PC-3 (cell line): Measurements from ENCODE around the gene SLC11A2. TPM values are rescaled to one million over a fixed set of nuclear protein-coding genes. Genes with fewer than 3 reads are reported as not detected.

Source experiments
- ATAC-seq: fragments of 200-7000 bp; cut with Tn5 transposase; 2 replicates; pipeline ENCODE4 v1.9.1; 2020; ENCODE audit warnings: mild to moderate bottlenecking, moderate library complexity
- BruUV-seq: library from RNA; stranded (reverse); fragments of 400-500 nt; replicated peaks from 2 replicates; lab custom pipeline; 2021; lab: Mats Ljungman, UMichigan
- CTCF ChIA-PET: fragments of 300-600 bp; sonication (Branson Sonifier 250); formaldehyde crosslinking; loops from one replicate; lab custom pipeline; 2022; ENCODE audit warnings: antibody characterized with exemption; lab: Charles Lee
- POLR2A ChIA-PET: fragments of 300-600 bp; sonication (Branson Sonifier 250); formaldehyde crosslinking; loops from one replicate; lab custom pipeline; 2022; ENCODE audit warnings: antibody characterized with exemption; ENCODE audit not compliant: unreplicated experiment; lab: Charles Lee
- DNase-seq: peaks from one replicate; pipeline ENCODE4 v3.0.0-alpha.2; 2015
- H2AFZ ChIP-seq: fragments of 300-600 bp; sonication (generic); 2 replicates; pipeline ENCODE4 v1.6.0; 2016; ENCODE audit warnings: antibody characterized with exemption, low read length
- H3F3A ChIP-seq: fragments of 300-600 bp; sonication (generic); one replicate; pipeline ENCODE4 v1.6.0; 2017; ENCODE audit warnings: antibody characterized with exemption, low read length, control low read depth, mild to moderate bottlenecking; ENCODE audit not compliant: unreplicated experiment
- H3K27ac ChIP-seq: fragments of 300-600 bp; sonication (generic); 2 replicates; pipeline ENCODE4 v1.5.1; 2016; ENCODE audit warnings: mild to moderate bottlenecking, low read length
- H3K27me3 ChIP-seq: fragments of 300-600 bp; sonication (generic); 2 replicates; pipeline ENCODE4 v1.6.1; 2016; ENCODE audit warnings: low read length, mixed read lengths
- H3K36me3 ChIP-seq: fragments of 300-600 bp; sonication (generic); 2 replicates; pipeline ENCODE4 v1.6.1; 2016; ENCODE audit warnings: low read depth, mixed run types, low read length, mixed read lengths
- H3K4me1 ChIP-seq: fragments of 300-600 bp; sonication (generic); 2 replicates; pipeline ENCODE4 v1.5.1; 2016; ENCODE audit warnings: low read length; ENCODE audit not compliant: insufficient read depth
- H3K4me2 ChIP-seq: fragments of 300-600 bp; sonication (generic); 2 replicates; pipeline ENCODE4 v1.6.0; 2016; ENCODE audit warnings: low read length
- H3K4me3 ChIP-seq: fragments of 300-600 bp; sonication (generic); 2 replicates; pipeline ENCODE4 v1.5.1; 2016; ENCODE audit warnings: mild to moderate bottlenecking, low read length, mixed read lengths
- H3K79me2 ChIP-seq: fragments of 300-600 bp; sonication (generic); 2 replicates; pipeline ENCODE4 v1.6.1; 2017; ENCODE audit warnings: low read length, mixed read lengths
- H3K9ac ChIP-seq: fragments of 300-600 bp; sonication (generic); 2 replicates; pipeline ENCODE4 v1.6.0; 2016; ENCODE audit warnings: mild to moderate bottlenecking, low read length
- H3K9me2 ChIP-seq: fragments of 300-600 bp; sonication (generic); replicated peaks from 2 replicates; pipeline ENCODE4 v1.6.1; 2016; ENCODE audit warnings: mixed run types, low read length, mixed read lengths
- H3K9me3 ChIP-seq: fragments of 300-600 bp; sonication (generic); 2 replicates; pipeline ENCODE4 v1.6.1; 2016; ENCODE audit warnings: low read length, mixed read lengths
- H4K20me1 ChIP-seq: fragments of 300-600 bp; sonication (generic); 2 replicates; pipeline ENCODE4 v1.6.1; 2016; ENCODE audit warnings: low read length, mixed read lengths
- CTCF ChIP-seq: fragments of 300-600 bp; sonication (generic); conservative IDR thresholded peaks from 2 replicates; pipeline ENCODE4 v1.5.1; 2017; ENCODE audit warnings: antibody characterized with exemption, low read depth, mild to moderate bottlenecking, low read length
- EZH2 ChIP-seq: fragments of 300-600 bp; sonication (generic); IDR thresholded peaks from one replicate; pipeline ENCODE4 v1.6.1; 2017; ENCODE audit warnings: antibody characterized with exemption, mild to moderate bottlenecking, low read length; ENCODE audit not compliant: unreplicated experiment
- EZH2phosphoT487 ChIP-seq: fragments of 300-600 bp; sonication (generic); IDR thresholded peaks from 2 replicates; pipeline ENCODE4 v1.6.1; 2018; ENCODE audit warnings: mild to moderate bottlenecking, antibody characterized with exemption, low read length, borderline replicate concordance
- intact Hi-C: fragments of 100-400 bp; cut with micrococcal nuclease; formaldehyde crosslinking; loops from 2 replicates; pipeline ENCODE4 v1.9.0; 2023
- total RNA-seq: library from RNA; depleted of rRNA; stranded (reverse); fragments of >200 nt; gene quantifications from 2 replicates; pipeline ENCODE4 v1.2.3, GENCODE V29; 2014

Gene SLC11A2
- total RNA-seq, 1 experiment from 2014 or later = 38.8 TPM

- Histone ChIP-seq H2AFZ (no peak overlapping the region), H3K9me2 (no peaks in the 10 kb centered on the region), H3K9ac (no peak overlapping the region), H3K9me3 (no peaks in the 10 kb centered on the region), H3K36me3 (no peaks in the 10 kb centered on the region), H3K4me2 (no peak overlapping the region), H3K4me3 (no peak overlapping the region), H3K79me2 (peaks cover 91% of the 10 kb centered on the region), H3K4me1 (peaks cover 16% of the 10 kb centered on the region), H3K27ac (no peak overlapping the region), H3K27me3 (no peaks in the 10 kb centered on the region), H3F3A (no peaks in the 10 kb centered on the region), H4K20me1 (0 out of 2 replicates have a peak, but pooled peaks cover 3% of the 10 kb centered on the region)
- intact Hi-C loops = no loop called here
- TF ChIP-seq CTCF = no peak
- no peak for TF ChIP-seq EZH2phosphoT487
- no peak for TF ChIP-seq EZH2
- no peak for ATAC-seq
- ChIA-PET CTCF (no interaction called here), POLR2A (no interaction called here)
- BruUV-seq = no TSS peak
- no peak for DNase-seq
These were observed 4.5 kb downstream of the SLC11A2 start for GRCh38 chr12:51021694-51022093.

GRCh38 chr12:51020448-51021182, 5.6 kb downstream of the SLC11A2 start:
- ChIA-PET POLR2A (no interaction called here), CTCF (interaction anchor here (0.6 kb wide), 1 partner anchor 26 kb away, joined by 4 read pairs; no protein-coding TSS in a partner anchor)
- H2AFZ ChIP-seq = no peak overlapping the region
- H3K27ac ChIP-seq = no peak overlapping the region
- no peaks in the 10 kb centered on the region for H3K36me3 ChIP-seq
- no peak for DNase-seq
- peaks cover 12% of the 10 kb centered on the region for H3K4me1 ChIP-seq
- no TSS peak for BruUV-seq
- TF ChIP-seq CTCF = no peak
- no peak for TF ChIP-seq EZH2phosphoT487
- TF ChIP-seq EZH2 = no peak
- H3K9me2 ChIP-seq = no peaks in the 10 kb centered on the region
- no peak overlapping the region for H3K4me3 ChIP-seq
- H3K79me2 ChIP-seq = peaks cover 96% of the 10 kb centered on the region
- H3K9me3 ChIP-seq = no peaks in the 10 kb centered on the region
- no peak for ATAC-seq
- intact Hi-C loops = no loop called here
- 0 out of 2 replicates have a peak, but pooled peaks cover 3% of the 10 kb centered on the region for H4K20me1 ChIP-seq
- no peaks in the 10 kb centered on the region for H3K27me3 ChIP-seq
- H3K4me2 ChIP-seq = no peak overlapping the region
- no peaks in the 10 kb centered on the region for H3F3A ChIP-seq
- H3K9ac ChIP-seq = no peak overlapping the region

- CTCF ChIA-PET = interaction anchor here (0.6 kb wide), 1 partner anchor 25 kb away, joined by 4 read pairs; no protein-coding TSS in a partner anchor
- peaks cover 93% of the 10 kb centered on the region for H3K79me2 ChIP-seq
- H3K9me3 ChIP-seq = no peaks in the 10 kb centered on the region
- H2AFZ ChIP-seq = no peak overlapping the region
- H3K9me2 ChIP-seq = no peaks in the 10 kb centered on the region
- DNase-seq (no peak), ATAC-seq (no peak)
- BruUV-seq = no TSS peak
- no peak for TF ChIP-seq EZH2phosphoT487
- TF ChIP-seq CTCF = no peak
- TF ChIP-seq EZH2 = no peak
- no peaks in the 10 kb centered on the region for H3K36me3 ChIP-seq
- no peak overlapping the region for H3K27ac ChIP-seq
- H3K4me1 ChIP-seq = peaks cover 7% of the 10 kb centered on the region
- no peaks in the 10 kb centered on the region for H3F3A ChIP-seq
- no peaks in the 10 kb centered on the region for H3K27me3 ChIP-seq
- no peak overlapping the region for H3K9ac ChIP-seq
- H4K20me1 ChIP-seq = 0 out of 2 replicates have a peak, but pooled peaks cover 3% of the 10 kb centered on the region
- POLR2A ChIA-PET = interaction anchor here (0.5 kb wide), 1 partner anchor 29 kb away, joined by 3 read pairs; no protein-coding TSS in a partner anchor
- intact Hi-C loops = no loop called here
- no peak overlapping the region for H3K4me2 ChIP-seq
- H3K4me3 ChIP-seq = no peak overlapping the region
These were observed 6.3 kb downstream of the SLC11A2 start for GRCh38 chr12:51019927-51020326.
